CD4-positive, alpha-beta T cell treated with Interleukin-4 for 1 hour (primary cell): Measurements from ENCODE around the gene TBX1.
"Not testable (repeated sequence)": the region's sequence is repeated elsewhere in the genome, so short reads cannot be mapped to it uniquely, and the experiment has no call there.

Source experiments
- DNase-seq, 2 donors: peaks; one replicate each; pipeline ENCODE4 v3.0.0-alpha.2; 2020 to 2022

TBX1 gene

DNA sequence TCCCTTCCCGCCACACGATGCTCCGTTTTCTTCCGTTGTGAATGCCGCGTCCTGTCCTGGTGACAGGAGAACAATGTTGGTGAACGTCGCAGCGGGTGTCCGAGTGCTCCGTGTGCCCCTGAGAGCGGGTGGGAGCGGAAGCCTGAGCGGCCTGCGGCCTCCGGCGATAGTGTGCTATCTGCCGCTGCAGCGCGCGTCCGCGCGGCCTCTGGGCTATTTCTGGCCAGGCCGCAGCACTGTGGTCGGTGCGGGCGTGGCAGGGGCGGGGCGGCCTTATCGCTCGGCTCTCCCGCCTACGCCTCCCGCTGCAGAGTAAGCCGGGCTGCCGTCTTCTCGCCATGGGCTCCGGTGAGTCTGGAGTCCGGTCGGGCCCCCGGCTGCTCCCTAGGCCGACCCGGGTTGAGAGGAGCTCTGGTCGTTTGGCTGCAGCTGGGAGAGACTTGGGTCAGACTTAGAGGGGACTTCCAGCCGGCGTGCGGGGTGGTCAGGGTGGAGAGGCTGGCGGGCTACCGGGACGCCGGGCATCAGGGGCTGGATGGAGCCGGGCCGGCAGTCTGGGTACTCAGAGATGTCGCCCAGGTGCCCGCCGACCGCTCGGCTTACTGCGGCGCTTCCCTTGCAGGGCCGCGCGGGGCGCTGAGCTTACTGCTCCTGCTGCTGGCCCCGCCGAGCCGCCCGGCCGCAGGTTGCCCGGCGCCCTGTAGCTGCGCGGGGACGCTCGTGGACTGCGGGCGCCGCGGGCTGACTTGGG lies 37.2 kb upstream of the TBX1 start, which contains the start of gene GP1BB:
Gene GP1BB, plus strand, starts transcription at position 308 of the 751 bp plus-strand sequence. Its CDS starts 31 bp downstream, at position 339.
- no peak for DNase-seq

DNA sequence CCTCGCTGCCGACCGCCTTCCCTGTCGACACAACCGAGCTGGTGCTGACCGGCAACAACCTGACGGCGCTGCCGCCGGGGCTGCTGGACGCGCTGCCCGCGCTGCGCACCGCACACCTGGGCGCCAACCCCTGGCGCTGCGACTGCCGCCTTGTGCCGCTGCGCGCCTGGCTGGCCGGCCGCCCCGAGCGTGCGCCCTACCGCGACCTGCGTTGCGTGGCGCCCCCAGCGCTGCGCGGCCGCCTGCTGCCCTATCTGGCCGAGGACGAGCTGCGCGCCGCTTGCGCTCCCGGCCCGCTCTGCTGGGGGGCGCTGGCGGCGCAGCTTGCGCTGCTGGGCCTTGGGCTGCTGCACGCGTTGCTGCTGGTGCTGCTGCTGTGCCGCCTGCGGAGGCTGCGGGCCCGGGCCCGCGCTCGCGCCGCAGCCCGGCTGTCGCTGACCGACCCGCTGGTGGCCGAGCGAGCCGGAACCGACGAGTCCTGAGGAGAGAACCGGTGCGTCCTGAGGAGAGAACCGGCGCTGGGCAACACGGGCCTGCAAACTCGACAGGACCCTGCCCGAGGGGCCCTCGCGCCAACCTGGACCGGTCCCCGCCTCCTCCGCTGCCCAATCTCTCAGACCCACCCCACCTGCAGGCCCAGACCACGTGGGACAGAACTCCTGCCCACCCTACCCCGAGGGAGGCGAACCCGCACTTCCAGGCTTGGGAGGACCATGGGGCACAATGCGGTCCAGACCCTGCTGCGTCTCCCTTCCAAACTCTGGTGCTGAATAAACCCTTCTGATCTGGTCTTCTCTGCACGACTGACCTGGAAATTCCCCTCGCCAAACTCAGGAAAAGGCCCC lies 36.4 kb upstream of the TBX1 start:
- DNase-seq, result no peak

DNA sequence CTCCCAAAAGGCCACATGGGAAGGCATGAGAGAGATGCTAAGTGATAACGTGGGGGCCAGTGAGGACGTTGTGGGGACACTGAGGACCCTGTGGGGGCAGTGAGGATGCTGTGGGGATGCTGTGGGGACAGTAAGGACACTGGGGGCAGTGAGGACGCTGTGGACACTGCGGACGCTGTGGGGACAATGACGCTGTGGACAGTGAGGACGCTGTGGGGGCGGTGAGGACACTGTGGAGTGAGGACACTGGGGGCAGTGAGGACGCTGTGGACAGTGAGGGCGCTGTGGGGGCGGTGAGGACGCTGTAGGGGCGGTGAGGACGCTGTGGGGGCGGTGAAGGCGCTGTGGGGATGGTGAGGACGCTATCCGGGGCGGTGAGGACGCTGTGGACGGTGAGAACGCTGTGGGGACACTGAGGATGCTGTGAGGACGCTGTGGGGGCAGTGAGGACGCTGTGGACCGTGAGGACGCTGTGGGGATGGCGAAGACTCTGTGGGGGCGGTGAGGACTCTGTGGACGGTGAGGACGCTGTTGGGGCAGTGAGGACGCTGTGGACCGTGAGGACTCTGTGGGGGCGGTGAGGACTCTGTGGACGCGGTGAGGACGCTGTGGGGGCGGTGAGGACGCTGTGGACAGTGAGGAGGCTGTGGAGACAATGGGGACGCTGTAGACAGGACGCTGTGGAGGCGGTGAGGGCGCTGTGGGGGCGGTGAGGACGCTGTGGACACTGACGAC lies 35.5 kb upstream of the TBX1 start:
- DNase-seq, result no peak

DNA sequence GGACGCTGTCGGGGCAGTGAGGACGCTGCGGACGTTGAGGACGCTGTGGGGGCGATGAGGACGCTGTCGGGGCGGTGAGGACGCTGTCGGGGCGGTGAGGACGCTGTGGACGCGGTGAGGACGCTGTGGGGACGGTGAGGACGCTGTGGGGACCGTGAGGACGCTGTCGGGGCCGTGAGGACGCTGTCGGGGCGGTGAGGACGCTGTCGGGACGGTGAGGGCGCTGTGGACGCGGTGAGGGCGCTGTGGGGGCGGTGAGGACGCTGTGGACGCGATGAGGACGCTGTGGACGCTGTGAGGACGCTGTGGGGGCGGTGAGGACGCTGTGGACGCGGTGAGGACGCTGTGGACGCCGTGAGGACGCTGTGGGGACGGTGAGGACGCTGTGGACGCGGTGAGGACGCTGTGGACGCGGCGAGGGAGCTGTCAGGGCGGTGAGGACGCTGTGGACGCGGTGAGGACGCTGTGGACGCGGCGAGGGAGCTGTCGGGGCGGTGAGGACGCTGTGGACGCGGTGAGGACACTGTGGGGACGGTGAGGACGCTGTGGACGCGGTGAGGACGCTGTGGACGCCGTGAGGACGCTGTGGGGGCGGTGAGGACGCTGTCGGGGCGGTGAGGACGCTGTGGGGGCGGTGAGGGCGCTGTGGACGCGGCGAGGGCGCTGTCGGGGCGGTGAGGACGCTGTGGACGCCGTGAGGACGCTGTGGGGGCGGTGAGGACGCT lies 34.4 kb upstream of the TBX1 start:
- not testable (repeated sequence) for DNase-seq

DNA sequence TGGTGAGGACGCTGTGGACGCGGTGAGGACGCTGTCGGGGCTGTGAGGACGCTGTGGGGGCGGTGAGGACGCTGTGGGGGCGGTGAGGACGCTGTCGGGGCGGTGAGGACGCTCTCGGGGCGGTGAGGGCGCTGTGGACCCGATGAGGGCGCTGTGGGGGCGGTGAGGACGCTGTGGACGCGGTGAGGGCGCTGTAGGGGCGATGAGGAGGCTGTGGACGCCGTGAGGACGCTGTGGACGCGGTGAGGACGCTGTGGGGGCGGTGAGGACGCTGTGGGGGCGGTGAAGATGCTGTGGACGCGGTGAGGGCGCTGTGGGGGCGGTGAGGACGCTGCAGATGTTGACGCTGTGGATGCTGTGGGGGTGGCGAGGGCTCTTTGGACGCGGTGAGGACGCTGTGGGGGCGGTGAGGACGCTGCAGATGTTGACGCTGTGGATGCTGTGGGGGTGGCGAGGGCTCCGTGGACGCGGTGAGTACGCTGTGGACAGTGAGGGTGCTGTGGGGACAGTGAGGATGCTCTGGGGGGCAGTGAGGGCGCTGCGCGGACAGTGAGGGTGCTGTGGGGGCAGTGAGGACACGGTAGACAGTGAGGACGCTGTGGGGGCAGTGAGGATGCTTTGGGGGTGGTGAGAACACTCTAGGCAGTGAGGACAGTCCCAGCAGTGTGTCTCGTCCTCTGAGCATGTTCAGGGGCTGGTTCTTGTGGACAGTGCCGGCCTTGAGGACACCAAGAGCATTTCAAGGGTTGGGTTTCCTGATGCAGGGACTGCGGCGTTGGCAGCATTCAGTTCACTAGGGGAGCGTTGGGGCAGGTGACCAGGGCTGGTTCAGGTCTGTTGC lies 33.0 kb upstream of the TBX1 start:
- DNase-seq, result no peak

DNA sequence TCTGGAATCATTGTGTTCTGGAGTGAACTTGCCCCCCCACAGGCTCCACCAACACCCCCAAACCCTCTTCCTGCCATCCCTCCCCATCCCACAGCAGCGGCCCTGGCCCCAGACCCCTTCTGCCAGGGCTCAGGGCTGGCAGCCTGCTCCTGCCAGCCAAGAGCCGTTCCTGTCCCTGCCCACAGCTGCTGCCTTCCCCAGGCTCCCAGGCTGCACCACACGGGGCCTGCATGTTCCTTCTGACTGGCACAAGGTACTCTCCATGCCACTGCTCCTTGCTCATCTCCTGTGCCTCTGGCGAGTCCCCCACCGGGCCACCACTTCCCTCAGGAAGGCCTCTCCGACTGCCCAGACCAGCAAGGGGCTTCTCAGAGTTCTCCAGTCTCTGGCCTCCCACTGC lies 32.3 kb upstream of the TBX1 start:
- DNase-seq, result no peak

DNA sequence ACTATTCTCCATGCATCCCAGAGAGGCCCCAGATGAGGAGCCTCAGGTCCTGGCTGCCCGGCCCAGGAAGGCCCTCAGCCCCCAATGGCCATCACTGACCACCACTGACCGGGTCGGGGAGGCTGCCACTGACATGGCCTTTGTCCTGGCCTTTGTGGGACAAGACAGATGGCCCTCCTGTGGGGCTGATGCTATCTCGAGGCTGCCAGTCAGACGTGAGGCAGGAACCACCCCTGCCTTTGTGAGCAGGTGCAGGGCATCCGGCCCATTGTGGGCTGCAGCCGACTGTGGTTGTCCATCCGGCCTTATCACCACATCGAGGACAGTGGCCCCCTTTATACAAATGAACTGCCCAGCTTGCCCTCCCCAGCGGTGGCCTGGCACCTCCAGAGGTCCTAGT lies 31.7 kb upstream of the TBX1 start:
- DNase-seq, result no peak

DNA sequence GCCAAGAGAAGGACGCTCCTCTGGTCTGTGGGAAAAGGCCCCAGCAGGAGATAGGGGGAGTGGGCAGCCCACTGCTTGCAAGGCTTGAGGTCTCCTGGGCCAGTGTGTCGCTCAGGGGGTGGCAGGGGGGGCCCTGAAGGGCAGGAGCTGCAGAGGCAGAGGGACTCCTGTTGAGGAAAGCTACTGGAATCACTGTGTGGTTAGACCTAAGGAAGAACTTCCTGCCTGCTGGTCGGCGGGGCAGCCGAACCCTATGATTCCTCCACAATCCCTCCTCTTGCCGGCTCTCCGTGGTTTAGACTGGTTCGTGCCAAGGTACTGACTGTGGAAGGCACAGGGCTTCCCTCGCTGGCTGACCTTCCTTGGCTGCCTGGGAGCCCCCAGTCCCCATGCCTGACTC lies 31.1 kb upstream of the TBX1 start:
- DNase-seq, result no peak

DNA sequence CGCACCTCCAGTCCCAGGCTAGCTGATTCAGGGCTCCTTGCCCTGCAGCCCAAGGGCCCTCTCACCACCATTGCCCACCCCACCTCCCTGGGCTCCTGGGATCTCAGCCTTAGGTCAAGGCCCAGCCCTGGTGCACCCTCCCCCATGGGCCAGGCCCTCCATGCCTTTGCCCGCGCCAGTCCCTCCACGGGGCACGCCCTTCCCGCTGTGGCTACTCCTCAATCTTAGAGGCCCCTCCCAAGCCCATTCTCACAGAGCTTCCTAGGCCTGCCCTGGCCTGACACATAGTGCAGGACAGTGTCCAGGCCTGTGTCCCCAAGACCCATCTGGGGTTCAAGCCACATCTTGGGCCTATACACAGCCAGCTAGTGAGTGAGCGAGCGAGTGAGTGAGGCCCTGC lies 30.4 kb upstream of the TBX1 start:
- no peak for DNase-seq

DNA sequence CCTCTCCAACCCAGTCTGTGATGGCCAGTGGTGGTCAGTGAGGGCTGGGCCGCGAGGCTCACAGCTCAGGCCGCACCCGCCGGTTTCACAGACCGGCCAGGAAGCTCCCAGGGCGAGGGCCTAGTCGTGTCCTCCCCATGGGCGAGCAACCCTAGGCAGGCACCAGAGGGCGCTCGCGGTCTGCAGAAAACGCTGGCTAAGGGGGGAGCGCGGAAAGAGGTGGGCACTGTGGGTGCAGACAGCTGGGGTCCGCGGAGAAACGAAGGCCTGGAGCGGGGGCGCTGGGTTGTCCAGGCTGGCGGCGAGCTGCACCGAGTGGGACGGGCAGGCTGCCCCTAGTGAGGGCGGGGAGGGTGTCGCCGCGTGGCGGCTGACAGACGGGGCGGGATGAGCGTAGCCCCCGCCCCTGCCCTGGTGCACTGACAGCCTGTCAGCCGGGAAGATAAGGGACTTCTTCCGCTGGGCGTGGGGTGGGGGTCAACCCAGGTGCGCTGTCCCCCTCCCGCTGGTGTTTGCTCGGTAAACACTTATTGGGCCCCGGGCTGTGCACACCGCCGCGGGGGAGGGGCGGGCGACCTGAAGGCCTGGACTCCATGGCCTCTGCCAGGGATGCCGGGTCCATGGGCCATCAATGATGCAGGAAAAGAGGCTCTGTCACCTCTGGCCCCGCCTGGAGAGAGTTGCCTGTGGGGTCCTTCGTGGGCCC lies 29.8 kb upstream of the TBX1 start:
- peak; percentile 80 to 81 for DNase-seq

DNA sequence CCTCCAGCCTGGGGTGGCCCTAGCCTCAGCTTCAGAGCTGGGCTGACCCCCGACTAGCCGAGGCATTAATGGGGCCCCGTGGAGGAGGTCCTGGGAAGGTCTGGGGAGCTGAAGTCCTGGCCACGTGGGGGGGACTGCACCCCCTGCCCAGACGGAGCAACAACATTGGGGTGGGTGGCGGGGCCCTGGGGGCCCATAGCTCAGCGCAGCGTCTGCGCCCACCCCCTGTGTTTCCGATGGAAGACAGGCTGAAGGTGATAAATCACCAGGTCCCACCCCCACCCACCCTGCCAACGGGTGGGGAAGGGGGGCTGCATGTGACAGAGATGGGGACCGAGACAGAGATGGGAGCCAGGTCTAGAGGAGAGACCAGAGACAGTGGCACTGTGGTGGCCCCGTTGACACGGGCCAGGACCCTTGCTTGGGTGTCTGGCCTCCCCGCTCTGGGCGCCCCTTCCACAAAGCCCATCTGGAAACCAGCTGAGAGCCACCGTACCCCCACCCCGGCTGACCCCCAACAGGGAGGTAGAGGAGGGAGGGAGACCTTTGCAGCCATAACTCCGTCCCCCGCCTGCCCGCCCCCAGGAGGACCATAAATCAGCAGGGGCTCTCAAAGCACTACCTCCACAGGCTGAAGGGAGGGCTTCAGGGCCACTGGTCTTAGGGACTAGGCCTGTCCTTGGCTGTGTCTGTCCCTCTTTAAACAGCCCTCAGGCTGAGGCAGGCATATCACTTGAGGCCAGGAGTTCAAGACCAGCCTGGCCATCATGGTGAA lies 29.0 kb upstream of the TBX1 start:
- no peak for DNase-seq

DNA sequence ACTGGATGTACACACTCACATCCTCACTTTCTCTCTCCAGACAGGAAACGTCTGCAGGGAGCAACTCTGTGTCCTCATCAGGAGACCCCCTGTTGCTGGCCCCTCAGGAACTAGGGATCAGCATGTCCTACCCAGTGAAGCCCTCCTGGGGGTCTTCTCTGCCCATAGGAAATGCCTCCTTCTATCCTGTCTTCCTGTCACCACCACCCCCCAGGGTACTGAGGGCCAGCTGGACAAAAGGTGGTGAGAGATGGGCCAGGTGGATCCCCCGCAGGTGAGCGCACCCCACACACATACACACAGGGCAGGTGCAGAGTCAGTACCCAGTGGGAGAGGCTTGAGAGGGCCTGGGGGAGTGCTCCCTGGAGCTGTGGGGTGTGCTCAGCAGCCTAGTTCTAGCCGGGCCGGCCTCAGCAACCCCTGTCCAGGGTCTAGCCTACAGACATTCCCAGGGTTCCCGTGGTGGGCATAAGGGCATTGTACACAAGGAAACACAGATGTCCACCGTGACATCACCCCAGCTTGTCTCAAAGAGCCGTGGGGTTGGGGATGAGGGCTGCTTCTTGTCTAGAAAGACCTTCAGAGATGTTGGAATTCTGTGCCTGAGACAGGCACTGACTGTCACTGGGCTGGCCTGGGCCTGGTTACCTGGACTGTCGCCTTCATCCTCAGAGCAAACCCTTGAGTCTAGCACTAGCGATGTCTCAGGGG lies 28.0 kb upstream of the TBX1 start:
- DNase-seq, result no peak

DNA sequence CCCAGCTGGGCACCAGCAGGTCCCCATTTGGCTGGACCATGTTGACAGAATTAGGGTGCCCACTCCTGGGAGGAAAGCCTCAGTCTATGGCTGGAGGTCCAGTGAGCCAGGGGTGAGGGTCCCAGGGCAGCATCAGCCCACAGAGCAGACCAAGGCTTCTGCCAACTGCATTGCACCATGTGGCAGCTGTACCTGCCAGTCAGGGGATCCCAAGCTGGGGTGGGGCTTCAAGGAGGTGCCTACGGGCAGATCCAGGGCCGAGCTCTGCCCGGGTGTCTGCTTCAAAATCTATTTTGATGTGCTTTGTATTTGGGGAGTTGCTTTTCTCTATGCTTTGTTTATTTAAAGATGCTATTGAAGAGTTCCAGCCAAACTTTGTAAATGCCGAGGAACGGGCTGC lies 26.8 kb upstream of the TBX1 start:
- DNase-seq, result no peak

DNA sequence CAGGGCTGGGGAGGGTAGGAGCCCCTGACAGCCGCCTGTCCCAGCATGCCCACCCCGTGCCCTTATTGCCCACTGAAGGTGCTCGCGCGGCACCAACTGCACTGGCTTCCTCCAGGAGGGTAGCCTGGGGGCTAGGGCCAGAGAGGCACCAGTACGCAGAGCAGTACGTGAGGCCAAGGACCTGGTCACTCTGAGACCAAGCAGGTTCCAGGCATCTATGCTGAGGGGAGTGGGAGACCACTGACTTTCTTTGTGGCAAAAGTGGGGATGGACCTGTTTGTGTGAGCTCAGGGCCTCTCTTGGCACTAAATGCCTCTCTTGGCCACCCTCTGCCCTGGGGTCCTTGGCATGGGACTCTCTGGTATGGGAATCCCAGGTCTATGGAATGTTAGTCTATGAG lies 26.4 kb upstream of the TBX1 start:
- no peak for DNase-seq

DNA sequence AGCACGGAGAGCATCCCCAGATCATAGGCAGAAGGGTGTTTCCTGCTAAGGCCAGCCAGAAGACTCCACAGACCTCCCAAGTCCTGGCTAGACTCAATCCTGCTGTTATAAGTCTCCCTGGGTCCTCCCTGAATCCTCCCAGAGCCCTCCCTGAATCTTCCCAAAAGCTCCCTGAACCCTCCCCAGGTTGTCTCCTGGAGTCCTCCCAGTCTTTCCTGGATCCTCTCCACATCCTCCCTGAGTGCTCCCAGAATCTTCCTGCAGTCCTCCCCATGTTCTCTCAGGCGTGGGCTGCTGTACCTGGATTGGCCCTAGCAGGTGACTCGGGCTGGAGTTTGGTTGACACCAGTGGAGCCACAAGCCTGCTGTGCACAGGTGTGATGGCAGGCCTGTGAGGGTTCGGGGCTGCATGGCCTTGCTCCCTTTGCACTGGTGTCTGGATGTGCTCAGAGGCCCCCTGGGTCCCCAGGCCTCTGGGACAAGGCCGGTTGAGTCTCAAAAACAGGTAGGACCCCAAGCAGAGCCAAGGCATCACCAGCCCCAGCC lies 25.7 kb upstream of the TBX1 start:
- DNase-seq, result no peak

DNA sequence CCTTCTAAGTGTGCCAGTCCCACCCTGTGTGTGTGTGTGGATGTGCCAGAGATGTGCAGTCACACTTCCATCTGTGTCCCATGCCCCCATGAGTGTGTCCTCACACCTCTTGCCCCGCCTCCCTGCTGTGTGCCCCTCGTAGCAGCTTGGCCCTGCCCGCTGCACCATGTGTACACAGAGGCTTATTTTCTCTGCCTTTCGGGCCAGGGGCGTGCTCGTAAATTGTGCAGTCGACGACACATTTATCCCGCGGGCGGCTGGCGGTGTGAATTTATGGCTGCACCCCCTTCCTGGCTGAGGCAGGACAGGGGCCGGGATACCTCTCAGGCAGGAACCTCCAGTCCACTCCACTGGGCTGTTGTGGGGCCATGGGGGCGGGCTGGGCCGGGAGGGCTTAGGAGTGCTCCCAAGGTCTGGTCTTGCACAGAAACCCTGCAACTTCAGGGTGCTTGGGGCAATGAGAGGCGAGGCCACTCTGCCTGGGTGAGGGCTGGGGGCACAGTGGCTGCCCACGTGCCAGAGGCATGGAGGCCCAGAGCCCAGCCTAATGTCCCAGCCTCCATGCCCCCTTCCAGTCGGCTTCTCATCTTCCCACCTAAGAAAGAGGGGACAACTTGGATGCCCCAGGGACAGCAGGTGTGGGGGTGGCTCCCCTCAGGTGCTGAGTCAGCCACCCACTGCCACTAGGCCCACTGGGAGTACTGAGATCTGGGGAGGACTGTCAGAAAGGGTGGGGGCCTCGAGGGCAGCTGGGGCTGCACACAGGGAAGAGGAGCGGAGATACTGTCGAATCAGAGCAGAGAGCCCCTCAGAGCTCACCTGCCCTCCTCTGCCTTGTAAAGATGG lies 24.7 kb upstream of the TBX1 start:
- no peak for DNase-seq

DNA sequence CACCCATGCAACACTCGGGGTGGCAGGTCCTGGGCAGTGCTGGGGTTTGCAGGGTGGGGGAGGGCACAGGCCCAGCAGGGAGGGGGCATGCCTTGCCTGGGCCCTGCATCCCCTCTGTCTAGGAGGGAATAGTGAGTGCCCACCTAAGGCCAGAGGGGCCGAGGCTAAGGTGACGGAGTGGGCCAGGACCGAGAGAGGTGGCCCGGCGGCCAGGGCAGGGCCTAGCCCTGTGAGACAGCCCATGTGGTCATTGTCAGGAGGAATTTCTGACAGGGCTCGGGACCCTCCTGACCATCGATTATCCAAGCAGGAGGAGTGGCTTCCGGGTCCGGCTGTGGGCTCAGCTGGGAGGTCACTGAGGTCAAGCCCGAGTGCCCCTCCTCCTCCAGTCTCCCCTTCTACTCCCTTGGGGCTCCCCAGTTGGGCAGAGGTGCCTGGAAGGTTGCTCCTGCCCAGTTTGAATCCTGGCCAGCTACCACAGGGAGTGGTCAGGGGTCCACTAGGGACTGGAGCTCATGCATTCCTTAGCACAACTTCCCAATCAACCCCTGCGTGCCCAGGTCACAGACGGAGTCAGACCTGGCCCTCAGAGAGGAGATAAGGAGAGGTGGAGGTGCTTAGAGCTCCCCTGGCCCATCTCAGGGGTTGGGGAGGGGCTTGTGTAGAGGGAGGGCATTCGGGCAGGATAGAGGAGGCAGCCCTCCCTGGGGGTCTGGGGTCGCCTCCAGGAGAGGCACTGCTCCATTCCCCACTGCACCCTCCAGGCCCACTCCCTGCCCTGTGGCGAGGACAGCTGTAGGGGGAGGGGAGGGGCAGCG lies 22.5 kb upstream of the TBX1 start:
- DNase-seq, result no peak
